NCI-H2171 (cell line): ENCODE results near the gene SH3PXD2B.

Experiments used
- DNase-seq: peaks from one replicate; lab custom pipeline; 2025; lab: John Stamatoyannopoulos, UW

SH3PXD2B gene

GRCh38 chr5:172453206-172453985, 929 bp downstream of the SH3PXD2B start:
- no peak for DNase-seq

DNA sequence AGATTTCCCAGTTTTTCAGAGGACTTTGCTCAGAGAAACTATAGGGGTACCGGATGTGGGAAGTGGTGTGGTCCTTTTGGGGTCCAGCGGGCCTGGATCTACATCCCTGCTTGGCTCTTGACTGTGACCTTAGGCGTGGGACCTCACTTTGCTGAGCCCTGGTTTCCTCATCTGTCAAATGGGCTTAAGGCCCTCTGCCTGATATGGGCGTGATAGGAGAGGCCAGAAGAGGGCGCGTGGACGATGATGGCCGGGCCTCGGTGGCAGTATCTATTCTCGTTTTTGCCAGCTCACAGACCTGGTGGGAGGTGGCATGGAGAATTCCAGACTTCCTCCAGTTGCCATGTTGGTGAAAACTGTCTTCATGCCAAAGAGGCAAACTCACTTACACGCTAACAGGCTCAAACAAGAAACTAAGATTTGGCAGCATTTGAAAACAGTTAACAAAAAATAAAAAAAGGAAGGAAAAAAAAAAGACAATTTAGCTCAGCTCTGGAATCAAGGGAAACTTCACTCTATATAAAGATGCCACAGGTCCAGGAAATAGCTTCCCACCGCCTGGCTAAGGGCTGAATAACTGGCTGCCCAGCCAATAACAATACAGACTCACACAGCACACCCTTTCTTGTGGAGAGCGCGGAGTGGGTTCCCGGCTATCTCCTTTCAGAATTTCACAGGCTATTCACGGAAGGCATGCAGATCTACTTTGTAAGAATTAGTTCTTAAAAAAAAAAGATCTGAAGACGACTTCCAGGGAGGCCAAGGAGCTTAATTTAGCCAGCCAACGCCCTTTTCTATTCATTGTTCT, 1.7 kb downstream of the SH3PXD2B start:
- DNase-seq = no peak

DNA sequence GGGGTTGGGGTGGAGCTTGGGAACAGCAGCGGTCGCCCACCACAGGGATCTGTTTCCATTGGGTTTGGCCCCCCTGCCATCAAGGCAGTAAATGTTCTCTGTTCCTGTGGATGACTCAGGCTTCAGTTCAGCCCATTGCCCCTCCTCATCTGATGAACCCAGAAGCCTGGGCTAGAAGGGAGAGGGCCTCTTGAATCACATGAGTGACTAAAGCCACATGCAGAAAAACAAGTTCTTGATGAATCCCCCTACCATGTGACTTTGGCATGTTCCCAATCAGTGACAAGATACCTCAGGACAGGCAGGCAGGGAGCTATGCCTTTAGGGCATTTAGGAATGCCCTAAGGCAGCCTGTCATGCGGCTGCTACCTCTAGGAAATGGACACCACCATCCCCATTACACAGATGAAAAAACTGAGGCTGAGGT, 2.5 kb downstream of the SH3PXD2B start:
- no peak for DNase-seq

DNA sequence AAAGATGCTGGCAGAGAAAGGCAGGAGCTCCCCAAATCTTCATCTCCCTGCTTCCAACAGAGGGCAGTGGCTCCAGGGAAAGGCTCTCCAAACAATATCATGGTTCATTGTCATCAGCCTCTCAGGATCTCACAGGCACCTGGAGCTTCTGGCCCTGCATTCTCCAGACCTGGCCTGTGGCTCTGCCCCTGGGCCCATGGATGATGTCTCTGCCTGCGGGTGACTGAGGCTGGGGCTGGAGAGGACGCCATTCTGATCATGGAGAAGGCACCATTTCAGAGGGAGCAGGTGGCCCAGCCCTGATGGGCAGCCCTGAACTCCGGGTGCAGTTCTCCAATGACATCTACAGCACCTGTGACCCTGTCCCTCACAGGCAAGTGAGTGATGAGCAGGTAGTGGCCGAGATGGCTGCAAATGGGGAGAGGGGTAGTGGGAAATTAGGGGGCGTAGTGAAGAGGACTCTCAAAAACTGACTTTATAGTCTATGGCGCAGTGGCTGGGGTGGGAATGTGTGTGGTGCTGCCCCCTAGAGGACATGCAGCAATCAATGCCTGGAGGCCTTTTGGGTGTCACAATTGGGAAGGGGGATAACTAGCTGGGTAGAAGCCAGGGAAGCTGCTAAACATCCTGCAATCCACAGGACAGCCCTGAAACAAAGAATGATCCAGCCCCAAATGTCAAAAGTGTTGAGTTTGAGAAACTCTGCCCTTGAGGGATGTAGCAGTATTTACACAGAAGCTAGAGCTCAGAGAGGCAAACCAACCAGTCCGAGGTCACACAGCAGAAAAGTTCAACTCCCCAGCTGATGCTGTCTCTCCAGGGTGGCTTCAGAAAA, 3.2 kb downstream of the SH3PXD2B start:
- no peak for DNase-seq

DNA sequence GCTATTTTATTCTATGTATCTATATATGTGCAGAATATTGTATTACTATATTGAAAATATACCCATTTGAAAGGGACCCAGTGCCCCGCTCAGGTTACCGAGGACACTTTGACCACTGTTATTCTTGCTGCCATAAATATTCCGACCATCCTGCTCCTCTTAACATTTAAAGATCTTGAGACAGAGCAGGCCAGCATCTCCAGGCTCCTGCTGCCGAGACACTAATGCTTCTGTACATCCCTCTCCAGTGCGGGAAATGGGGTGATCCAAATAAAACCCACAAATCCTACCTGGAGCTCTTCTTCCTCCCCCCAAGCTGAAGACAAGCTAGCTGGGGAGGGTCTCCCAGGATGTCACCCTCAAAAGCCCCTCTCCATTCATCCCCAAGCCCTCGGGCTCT, 3.9 kb downstream of the SH3PXD2B start:
- DNase-seq = no peak

DNA sequence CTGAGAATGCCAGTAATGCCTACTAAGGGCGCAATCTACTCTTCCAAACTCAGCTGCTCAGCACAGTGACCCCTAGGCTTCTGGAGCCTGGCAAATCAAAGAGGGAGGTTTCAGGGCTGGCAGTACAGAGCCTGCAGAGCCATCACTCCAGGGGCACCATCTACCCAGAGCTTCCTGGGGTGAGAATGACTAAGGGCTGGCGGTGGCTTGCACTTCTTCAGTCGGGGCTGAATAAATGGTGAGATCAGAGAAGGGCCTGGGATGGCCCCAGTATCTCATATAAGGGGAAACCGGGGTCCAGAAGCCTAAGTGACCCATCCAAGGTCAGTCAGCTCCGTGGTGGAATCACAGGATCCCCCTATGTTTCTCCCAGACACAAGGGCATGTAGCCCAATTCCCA, 5.3 kb downstream of the SH3PXD2B start:
- no peak for DNase-seq

- no peak for DNase-seq
Observed at GRCh38 chr5:172447646-172448365, 6.5 kb downstream of the SH3PXD2B start.

DNA sequence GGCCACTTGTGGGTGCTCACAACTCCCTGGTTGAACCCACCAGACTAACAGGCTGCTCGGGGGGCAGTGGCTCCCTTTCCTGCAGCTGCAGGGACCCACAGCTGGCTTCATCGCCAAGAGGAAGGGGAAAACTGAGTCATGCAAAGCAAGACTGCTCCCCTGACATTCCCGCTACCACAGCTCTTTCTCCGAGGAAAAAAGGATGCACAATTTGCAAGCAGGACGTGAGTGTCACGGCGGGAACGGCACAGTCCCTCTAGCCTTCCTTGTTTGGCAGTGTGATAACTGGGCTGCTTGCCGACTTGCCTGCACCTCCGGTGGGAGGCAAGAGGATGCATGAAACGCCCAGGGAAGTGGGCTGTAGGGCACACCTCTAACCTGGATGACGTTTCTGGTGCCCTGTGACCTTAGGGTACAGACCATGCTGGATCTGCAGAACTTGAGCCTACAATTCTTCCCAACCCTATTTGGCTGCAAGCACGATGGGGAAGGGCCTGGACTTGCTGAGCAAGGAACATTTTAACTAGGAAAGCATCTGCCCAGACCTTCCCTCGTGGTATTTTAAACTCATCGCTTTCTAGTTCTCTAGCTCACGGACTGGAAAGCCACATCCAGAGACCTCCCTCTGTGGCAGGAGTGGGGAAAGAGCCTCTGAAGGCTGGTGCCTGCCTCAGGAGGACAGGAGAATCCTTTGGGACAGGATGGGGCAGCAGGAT, 7.8 kb downstream of the SH3PXD2B start:
- DNase-seq = no peak

- DNase-seq = no peak
Observed at GRCh38 chr5:172445866-172446265, 8.5 kb downstream of the SH3PXD2B start.

DNA sequence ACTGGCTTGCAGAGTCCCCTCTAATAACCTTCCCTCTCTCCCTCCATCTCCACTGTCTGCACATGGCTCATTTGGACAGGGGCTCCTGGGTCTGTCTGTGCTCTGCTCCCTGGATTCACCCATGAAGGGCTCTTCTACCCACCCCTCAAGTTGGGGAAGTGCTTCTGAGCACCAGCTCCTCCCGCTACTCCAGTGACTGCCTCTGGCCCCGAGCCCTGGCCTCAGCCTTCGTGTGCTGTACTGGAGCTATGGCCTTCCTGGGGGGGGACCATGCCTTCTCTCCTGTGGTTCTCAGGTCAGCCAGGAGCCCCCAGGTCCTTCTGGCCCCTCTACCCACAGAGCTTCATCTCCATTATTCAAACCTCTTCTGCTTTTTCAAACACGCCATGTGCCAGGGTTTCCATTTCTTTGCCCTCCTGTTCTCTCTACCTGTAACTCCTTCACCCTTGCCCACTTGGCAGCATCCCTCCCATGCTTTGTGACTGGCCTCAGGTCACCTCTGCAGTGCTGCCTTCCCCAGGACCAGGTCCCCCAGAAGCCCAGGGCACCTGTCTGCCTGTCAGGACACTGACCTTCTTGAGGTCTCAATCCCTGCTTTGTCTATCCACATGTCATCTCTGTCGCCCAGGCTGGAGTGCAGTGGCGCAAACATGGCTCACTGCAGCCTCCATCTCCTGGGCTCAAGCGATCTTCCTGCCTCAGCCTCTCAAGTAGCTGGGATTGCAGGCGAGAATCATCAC, 9.5 kb downstream of the SH3PXD2B start:
- no peak for DNase-seq

- DNase-seq = no peak
Observed at GRCh38 chr5:172444110-172444510, 10.2 kb downstream of the SH3PXD2B start.

- DNase-seq = no peak
Observed at GRCh38 chr5:172443441-172444109, 10.8 kb downstream of the SH3PXD2B start.

- DNase-seq = no peak
Observed at GRCh38 chr5:172442592-172442991, 11.7 kb downstream of the SH3PXD2B start.

DNA sequence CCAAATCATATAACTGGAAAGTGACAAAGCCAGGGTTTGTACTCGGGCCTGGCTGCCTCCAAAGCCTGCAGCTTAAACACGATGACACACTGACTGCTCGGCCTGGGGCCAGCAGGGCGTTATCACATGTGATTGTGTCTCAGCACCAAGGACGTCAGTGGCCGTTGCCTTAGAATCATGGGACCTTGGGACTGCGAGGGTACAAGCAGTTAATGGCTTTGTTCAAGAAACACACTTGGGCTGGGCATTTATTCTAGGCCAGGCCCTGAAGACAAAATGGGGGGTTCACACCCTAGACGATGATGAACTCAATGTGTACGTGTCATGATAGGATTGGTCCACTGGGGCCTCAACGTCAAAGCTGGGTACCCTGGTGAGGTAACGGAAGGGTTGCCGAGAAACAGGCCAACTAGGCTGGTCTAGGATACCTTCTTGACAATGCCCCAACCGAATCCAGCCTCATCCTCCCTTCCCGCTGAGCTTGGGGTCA, 13.0 kb downstream of the SH3PXD2B start:
- DNase-seq = no peak

GRCh38 chr5:172440486-172440885, 13.8 kb downstream of the SH3PXD2B start:
- no peak for DNase-seq

DNA sequence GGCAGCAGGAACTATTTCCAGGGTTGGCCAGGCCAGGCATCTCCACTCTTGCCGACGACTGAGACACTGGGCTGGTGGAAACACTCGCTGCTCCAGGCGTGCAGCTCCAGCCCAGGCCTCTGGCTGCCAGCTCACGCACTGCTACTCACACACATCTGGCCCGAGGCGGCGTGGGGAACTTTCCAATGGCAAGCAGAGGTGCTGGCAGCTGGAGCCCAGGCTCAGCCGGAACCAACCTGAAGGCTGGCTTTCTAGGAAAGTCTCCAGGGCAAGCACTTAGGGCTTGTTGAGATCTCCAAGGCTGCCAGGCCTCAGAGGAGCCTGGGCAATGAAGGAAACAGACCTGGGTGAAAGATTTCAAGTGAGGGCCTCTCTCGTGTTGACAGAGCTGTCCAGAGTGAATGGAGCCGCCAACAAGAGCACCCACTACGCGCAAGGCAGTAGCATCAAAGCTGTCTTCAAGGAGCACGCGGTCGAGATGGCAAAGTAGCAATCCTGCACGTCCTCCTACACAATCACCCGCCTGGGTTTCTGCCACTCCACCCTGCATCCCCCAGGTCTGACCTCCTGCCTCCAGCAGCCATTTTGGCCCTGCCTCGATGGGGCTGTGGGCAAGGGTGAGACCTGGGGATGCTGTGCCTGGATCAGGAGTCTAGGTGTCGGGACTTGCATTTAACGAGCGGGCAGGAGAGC, 14.4 kb downstream of the SH3PXD2B start:
- no peak for DNase-seq

DNA sequence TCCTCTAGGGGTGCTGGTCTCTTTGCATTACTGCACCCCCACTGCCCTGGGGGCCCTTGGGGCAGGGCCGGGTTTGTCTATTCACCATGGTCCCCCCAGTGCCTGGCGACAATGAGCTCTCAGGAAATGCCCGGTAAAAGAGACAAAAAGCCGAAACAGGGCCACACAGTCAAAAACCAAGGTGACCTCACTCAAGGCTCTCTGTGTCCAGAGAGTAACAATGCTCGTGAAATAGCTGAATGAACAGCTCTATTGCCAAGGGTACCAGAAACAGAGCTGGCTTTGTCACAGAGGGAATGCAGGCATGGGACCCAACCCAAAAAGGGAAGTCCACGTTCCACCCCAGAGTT, 16.0 kb downstream of the SH3PXD2B start:
- DNase-seq = no peak

DNA sequence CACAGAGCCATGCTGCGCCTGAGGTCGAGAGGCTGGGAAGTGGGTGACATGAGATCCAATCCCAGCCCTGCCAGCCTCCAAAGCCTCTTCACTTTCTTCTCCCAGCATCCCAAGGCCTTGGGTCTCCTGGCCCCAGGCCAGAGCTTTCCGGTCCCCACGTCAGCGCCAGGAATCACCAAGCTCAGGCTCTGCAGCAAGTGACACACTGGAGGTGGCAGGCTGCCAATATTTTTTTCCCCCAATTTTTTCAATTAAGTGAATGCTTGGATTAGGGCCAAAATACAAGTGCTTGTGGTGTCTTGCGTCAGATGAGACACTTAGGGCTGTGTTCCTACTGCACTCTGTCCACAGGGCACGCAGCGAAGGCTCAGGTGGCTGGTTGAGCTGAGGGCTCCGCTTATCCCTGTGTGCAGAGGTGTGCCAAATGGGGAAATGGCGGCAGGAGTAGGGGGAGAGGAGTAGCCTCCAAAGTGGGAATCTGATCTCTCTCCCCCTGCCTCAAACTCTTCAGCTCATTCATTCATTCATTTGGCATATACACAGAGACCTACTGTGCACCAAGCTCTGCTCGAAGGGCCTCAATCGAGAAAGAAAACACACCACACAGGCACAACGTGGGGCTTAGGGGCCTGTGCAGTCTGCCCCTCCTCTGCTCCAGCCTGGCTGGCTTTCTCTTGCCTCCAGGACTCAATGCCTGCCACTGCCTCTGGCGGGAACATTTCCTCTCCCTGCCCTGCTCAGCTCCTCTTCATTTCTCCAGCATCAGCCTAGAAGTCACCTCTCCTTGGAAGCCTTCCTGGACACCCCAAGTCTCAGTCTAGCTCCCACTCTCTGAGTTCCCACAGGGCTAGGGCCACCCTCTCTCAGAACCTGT, 16.6 kb downstream of the SH3PXD2B start:
- DNase-seq = peak; percentile 87
